Esophagus muscularis mucosa (tissue), 4 donors: Measurements from ENCODE around the gene POU3F1. TPM values are rescaled to one million over a fixed set of nuclear protein-coding genes. Genes with fewer than 3 reads are reported as not detected.
"Not testable (repeated sequence)": the region's sequence is repeated elsewhere in the genome, so short reads cannot be mapped to it uniquely, and the experiment has no call there.

Source experiments
- DNase-seq: peaks from one replicate; pipeline ENCODE4 v3.0.0-alpha.2; 2017; ENCODE audit errors: extremely low spot score
- H3K27ac ChIP-seq, 4 donors: fragments of 200-600 bp; sonication (generic); replicated peaks in 1 of 4; 1 replicate in 3 of 4; 2 replicates in 1 of 4; pipeline ENCODE4 v1.5.1; 2016 to 2019; ENCODE audit warnings: mild to moderate bottlenecking in 1 of 4
- H3K27me3 ChIP-seq, 4 donors: fragments of 200-600 bp; sonication (generic); one replicate each; pipeline versions ENCODE4 v1.5.1 to v1.6.0; 2016 to 2019
- H3K36me3 ChIP-seq, 4 donors: fragments of 200-600 bp; sonication (generic); one replicate each; pipeline ENCODE4 v1.5.1; 2016 to 2019
- H3K4me1 ChIP-seq, 4 donors: fragments of 200-600 bp; sonication (generic); one replicate each; pipeline ENCODE4 v1.5.1; 2016 to 2019
- H3K4me3 ChIP-seq, 4 donors: fragments of 200-600 bp; sonication (generic); 1 replicate in 2 of 4; 2 replicates in 2 of 4; pipeline ENCODE4 v1.5.1; 2016 to 2019; ENCODE audit warnings: mild to moderate bottlenecking in 4 of 4, moderate library complexity in 1 of 4
- H3K9me3 ChIP-seq, 4 donors: fragments of 200-600 bp; sonication (generic); 1 replicate in 3 of 4; 2 replicates in 1 of 4; pipeline ENCODE4 v1.5.1; 2016 to 2019
- EP300 ChIP-seq: sonication (generic); formaldehyde crosslinking; IDR thresholded peaks from one replicate; pipeline ENCODE4 v1.6.1; 2017; ENCODE audit warnings: antibody characterized with exemption
- POLR2A ChIP-seq: fragments of 450-650 bp; IDR thresholded peaks from one replicate; pipeline ENCODE4 v1.6.1; 2017; ENCODE audit warnings: antibody characterized with exemption, moderate library complexity, mild to moderate bottlenecking, low read depth
- POLR2AphosphoS5 ChIP-seq, 2 donors: sonication (generic); formaldehyde crosslinking; IDR thresholded peaks; one replicate each; pipeline ENCODE4 v1.6.1; 2017; ENCODE audit warnings: antibody characterized with exemption in 2 of 2
- WGBS: methylation state at CpG from one replicate; pipeline ENCODE4 v1.1.5; 2018; 5-methylcytosine and 5-hydroxymethylcytosine counted together
- intact Hi-C: fragments of 100-400 bp; cut with DNase I; formaldehyde crosslinking; loops from one replicate; pipeline ENCODE4 v1.15.1; 2023
- total RNA-seq, 4 donors: library from RNA; depleted of rRNA; stranded (reverse); fragments of >200 nt; gene quantifications; one replicate each; pipeline versions ENCODE4 v1.1.0 to v1.2.1, GENCODE V29; 2016
- TF ChIP-seq, protein P1 (sequence below), 3 experiments: fragments of 200-600 bp in 2 of 3; fragments of 450-650 bp in 1 of 3; sonication (generic) in 2 of 3; IDR thresholded peaks; one replicate each; pipeline ENCODE4 v1.5.1; 2017 to 2019; ENCODE audit warnings: antibody characterized with exemption in 3 of 3, mild to moderate bottlenecking in 2 of 3, moderate library complexity in 1 of 3

Gene POU3F1
- total RNA-seq, 4 donors from 2014 or later: 0.29 to 1.3 (median 0.33) TPM; not detected in 1

DNA sequence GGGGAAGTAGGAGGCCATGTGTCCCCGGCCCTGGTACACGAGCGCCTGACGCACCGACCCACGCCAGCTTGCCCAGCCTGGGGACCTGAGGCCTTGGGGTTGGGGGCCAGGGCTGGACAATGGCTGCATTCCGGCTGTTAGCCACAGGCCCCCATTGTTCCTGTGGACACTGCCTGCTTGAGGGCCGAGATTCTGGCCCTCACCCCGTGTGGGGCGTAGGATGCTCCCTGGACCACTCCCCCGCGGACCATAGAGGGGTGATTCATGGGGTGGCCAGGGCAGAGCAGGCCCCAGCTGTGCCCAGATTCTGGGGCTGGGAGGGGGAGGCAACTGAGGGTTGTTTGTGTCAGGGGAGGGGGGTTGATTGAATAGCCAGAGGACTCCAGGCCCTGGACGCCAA lies 11.7 kb downstream of the POU3F1 start:
- TF ChIP-seq POLR2A (no peak), EP300 (no peak), POLR2AphosphoS5 (IDR thresholded peaks at IDR 0.05) (no peak)
- TF ChIP-seq, protein P1, sequence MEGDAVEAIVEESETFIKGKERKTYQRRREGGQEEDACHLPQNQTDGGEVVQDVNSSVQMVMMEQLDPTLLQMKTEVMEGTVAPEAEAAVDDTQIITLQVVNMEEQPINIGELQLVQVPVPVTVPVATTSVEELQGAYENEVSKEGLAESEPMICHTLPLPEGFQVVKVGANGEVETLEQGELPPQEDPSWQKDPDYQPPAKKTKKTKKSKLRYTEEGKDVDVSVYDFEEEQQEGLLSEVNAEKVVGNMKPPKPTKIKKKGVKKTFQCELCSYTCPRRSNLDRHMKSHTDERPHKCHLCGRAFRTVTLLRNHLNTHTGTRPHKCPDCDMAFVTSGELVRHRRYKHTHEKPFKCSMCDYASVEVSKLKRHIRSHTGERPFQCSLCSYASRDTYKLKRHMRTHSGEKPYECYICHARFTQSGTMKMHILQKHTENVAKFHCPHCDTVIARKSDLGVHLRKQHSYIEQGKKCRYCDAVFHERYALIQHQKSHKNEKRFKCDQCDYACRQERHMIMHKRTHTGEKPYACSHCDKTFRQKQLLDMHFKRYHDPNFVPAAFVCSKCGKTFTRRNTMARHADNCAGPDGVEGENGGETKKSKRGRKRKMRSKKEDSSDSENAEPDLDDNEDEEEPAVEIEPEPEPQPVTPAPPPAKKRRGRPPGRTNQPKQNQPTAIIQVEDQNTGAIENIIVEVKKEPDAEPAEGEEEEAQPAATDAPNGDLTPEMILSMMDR (IDR thresholded peaks at IDR 0.05): no peak
- 93% methylated on average over 7 of the region's 13 CpGs for WGBS
- Histone ChIP-seq H3K27ac (no peak overlapping the region), H3K36me3 (no peaks in the 10 kb centered on the region), H3K4me3 (no peak overlapping the region), H3K9me3 (no peaks in the 10 kb centered on the region), H3K27me3 (peaks cover 0 to 35% (median 2%) of the 10 kb centered on the region in 4 donors), H3K4me1 (peaks cover 12 to 14% (median 12%) of the 10 kb centered on the region in 4 donors)
- intact Hi-C loops: loop anchor here (10.0 kb wide), 1 partner anchor 800 kb away; no protein-coding TSS in a partner anchor
- no peak for DNase-seq

DNA sequence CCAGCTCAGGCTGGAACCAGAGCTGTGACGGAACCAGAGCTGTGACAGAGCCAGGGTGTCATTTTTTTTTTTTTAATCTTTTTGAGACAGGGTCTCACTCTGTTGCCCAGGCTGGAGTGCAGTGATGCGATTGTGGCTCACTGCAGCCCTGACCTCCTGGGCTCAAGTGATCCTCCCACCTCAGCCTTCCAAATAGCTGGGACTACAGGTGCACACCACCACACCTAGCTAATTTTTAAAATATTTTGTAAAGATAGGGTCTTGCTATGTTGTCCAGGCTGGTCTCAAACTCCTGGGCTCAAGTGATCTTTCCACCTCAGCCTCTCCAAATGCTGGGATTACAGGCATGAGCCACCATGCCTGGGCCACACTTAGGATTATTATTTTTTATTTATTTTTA lies 13.6 kb downstream of the POU3F1 start:
- H3K9me3 ChIP-seq, DNase-seq, H3K4me3 ChIP-seq, H3K27ac ChIP-seq, H3K36me3 ChIP-seq: not testable (repeated sequence)
- 90% methylated on average over 2 of the region's 2 CpGs for WGBS
- H3K27me3 ChIP-seq: peaks cover 0 to 16% (median 0%) of the 10 kb centered on the region in 4 donors
- peaks cover 27 to 31% (median 28%) of the 10 kb centered on the region in 4 donors for H3K4me1 ChIP-seq
- intact Hi-C loops: loop anchor here (10.0 kb wide), 1 partner anchor 802 kb away; no protein-coding TSS in a partner anchor

DNA sequence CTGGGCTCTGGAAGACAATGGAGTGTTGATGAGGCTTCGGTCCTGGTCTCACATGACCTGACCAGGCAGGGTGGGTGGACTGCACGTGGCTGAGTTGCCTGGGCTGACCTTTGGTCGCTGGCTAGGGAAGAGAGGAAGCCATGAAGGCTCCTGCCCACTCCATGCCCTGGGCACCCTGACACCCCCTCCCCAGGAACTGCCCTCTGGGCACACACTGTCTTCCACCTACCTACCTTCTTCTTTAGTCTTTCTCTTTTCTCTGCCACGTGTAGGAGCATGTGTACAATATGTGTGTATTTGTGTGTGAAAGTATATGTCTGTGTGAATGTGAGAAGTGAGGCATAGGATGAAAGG lies 15.1 kb downstream of the POU3F1 start:
- intact Hi-C loops: loop anchor here (10.0 kb wide), 1 partner anchor 803 kb away; no protein-coding TSS in a partner anchor
- Histone ChIP-seq H3K9me3 (no peaks in the 10 kb centered on the region), H3K4me1 (peaks cover 27 to 32% (median 28%) of the 10 kb centered on the region in 4 donors), H3K27ac (no peak overlapping the region), H3K27me3 (peaks cover 0 to 12% (median 0%) of the 10 kb centered on the region in 4 donors), H3K4me3 (no peak overlapping the region), H3K36me3 (peaks cover 0 to 10% (median 9%) of the 10 kb centered on the region in 4 donors)
- TF ChIP-seq, protein P1 (IDR thresholded peaks at IDR 0.05): no peak
- TF ChIP-seq POLR2A (no peak), POLR2AphosphoS5 (IDR thresholded peaks at IDR 0.05) (no peak), EP300 (no peak)
- DNase-seq: no peak
- WGBS: 76% methylated on average over 4 of the region's 4 CpGs

DNA sequence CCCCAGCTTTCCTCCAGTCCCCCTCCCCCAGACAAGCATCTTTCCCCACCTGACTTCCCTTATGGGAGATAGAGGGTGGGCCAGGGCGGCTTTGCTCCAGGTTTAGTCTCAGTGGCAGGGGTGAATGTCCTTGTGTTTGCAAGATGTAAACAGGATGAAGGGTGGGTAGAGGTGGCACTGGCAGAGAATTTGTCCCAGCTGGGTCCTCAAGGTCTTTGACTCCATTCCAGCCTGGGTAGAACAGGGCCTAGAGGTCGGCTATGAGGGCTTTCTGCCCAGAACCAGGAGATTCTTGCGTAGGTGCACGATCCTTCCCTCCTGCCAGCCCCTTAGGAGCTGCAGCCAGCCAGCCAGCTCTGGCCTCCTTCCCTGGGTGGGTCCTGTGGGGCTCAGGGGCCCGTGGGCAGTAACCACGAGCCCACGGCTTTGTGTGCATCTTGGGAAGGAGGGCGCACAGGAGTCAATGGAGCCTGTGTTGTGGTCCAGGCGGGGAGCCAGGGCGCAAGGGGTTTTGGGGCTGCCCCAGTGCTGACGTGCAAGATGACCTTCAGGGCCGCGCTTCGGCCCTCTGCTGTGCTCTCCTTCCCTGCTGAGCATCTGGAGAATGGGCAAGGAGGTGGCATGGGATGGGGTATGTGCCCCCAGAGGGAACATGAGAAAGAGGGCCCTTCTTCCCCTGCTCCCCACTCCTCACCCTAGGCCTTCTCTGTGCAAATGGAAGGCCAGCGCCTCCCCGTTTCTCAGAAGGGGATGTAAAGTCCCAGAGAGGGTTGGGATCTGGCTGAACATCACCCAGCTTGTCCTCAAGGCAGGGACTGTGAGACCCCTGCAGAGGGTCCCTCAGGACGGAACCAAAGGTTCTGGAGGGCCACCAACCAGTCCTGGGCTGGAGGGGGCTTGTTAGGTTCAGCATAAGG lies 15.7 kb downstream of the POU3F1 start:
- intact Hi-C loops: loop anchor here (10.0 kb wide), 1 partner anchor 804 kb away; no protein-coding TSS in a partner anchor
- Histone ChIP-seq H3K4me1 (peaks cover 27 to 32% (median 28%) of the 10 kb centered on the region in 4 donors), H3K9me3 (no peaks in the 10 kb centered on the region), H3K36me3 (peaks cover 3 to 16% (median 15%) of the 10 kb centered on the region in 4 donors), H3K27ac (no peak overlapping the region), H3K27me3 (peaks cover 0 to 12% (median 0%) of the 10 kb centered on the region in 4 donors), H3K4me3 (no peak overlapping the region)
- WGBS: 84% methylated on average over 11 of the region's 17 CpGs
- TF ChIP-seq POLR2A: no peak
- TF ChIP-seq POLR2AphosphoS5 (IDR thresholded peaks at IDR 0.05): no peak
- TF ChIP-seq EP300: no peak
- TF ChIP-seq, protein P1 (IDR thresholded peaks at IDR 0.05): no peak
- DNase-seq: no peak
